Stimulated activated CD8-positive, alpha-beta memory T cell treated with anti-CD3 and anti-CD28 coated beads, Interleukin-4, amount 100 ng/mL, for 48 hours (primary cell): Measurements from ENCODE around the gene ALOX5.

Source experiments
- DNase-seq: peaks from one replicate; pipeline ENCODE4 v3.0.0-alpha.2; 2020

ALOX5 gene

GRCh38 chr10:45444022-45444421, 70.0 kb downstream of the ALOX5 start:
- no peak for DNase-seq

GRCh38 chr10:45444976-45445898, 71.2 kb downstream of the ALOX5 start:
- no peak for DNase-seq

GRCh38 chr10:45446858-45447257, 72.8 kb downstream of the ALOX5 start:
- no peak for DNase-seq

GRCh38 chr10:45447416-45447815, 73.4 kb downstream of the ALOX5 start:
- DNase-seq = no peak

GRCh38 chr10:45450866-45451265, 76.8 kb downstream of the ALOX5 start:
- DNase-seq = no peak

- no peak for DNase-seq
Observed at GRCh38 chr10:45451407-45451806, 77.4 kb downstream of the ALOX5 start.

GRCh38 chr10:45452268-45452667, 78.3 kb downstream of the ALOX5 start:
- DNase-seq = no peak

GRCh38 chr10:45452743-45453452, 78.9 kb downstream of the ALOX5 start:
- no peak for DNase-seq

- DNase-seq = no peak
Observed at GRCh38 chr10:45453639-45454255, 79.7 kb downstream of the ALOX5 start.

GRCh38 chr10:45454262-45454661, 80.2 kb downstream of the ALOX5 start:
- no peak for DNase-seq

- DNase-seq = no peak
Observed at GRCh38 chr10:45454859-45455258, 80.8 kb downstream of the ALOX5 start.

GRCh38 chr10:45456233-45456632, 82.2 kb downstream of the ALOX5 start:
- no peak for DNase-seq

- no peak for DNase-seq
Observed at GRCh38 chr10:45456822-45457221, 82.8 kb downstream of the ALOX5 start.

- DNase-seq = no peak
Observed at GRCh38 chr10:45457487-45457886, 83.5 kb downstream of the ALOX5 start.

- no peak for DNase-seq
Observed at GRCh38 chr10:45460235-45460878, 86.3 kb downstream of the ALOX5 start.

GRCh38 chr10:45461034-45461433, 87.0 kb downstream of the ALOX5 start:
- DNase-seq = no peak

- DNase-seq = no peak
Observed at GRCh38 chr10:45463244-45464116, 89.5 kb downstream of the ALOX5 start.

GRCh38 chr10:45464958-45465567, 91.0 kb downstream of the ALOX5 start:
- peak; percentile 85 for DNase-seq

GRCh38 chr10:45466784-45467183, 92.8 kb downstream of the ALOX5 start:
- DNase-seq = no peak

GRCh38 chr10:45468079-45468478, 94.1 kb downstream of the ALOX5 start:
- DNase-seq = no peak
